Measurements from ENCODE around the gene NR5A2.

The NR5A2 gene

DNA sequence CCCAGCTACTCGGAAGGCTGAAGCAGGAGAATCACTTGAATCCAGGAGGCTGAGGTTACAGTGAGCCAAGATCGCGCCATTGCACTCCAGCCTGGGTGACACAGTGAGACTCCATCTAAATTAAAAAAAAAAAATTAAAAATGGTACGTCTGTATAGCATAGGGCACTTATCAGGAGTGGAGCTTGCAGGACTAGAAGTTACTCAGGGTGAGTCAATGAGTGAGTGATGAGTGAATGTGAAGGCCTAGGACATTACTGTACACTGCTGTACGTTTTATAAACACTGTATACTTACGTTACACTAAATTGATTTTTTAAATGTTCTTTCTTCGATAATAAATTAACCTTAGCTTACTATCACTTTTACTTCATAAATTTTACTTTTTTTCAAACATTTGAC, 183.6 kb downstream of the NR5A2 start:
- DNase-seq, result no peak

DNA sequence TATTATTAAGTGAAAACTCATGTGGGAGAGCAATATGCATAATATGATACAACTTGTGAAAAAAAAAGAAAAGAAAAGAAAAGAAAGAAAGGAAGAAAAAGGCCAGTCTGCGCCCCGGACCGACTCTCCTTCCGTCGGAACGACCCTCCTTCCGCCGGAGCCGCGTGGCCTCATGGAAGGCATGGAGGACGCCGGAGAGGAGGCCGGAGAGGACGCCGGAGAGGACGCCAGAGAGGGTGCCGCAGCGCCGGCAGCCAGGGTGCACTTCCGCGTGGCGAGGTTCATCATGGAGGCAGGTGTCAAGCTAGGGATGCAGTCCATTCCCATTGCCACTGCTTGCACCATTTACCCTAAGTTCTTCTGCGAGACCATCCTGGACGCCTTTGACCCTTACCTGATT, 185.9 kb downstream of the NR5A2 start:
- DNase-seq, result no peak

DNA sequence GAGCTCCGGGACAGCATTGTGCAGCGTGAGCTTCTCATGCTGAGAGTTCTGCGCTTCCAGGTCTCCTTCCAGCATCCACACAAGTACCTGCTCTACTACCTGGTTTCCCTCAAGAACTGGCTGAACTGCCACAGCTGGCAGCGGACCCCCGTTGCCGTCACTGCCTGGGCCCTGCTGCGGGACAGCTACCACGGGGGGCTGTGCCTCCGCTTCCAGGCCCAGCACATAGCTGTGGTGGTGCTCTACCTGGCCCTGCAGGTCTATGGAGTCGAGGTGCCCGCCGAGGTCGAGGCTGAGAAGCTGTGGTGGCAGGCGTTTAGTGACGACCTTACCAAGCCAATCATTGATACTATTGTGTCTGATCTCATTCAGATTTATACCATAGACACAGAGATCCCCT, 186.4 kb downstream of the NR5A2 start:
- DNase-seq, result no peak

DNA sequence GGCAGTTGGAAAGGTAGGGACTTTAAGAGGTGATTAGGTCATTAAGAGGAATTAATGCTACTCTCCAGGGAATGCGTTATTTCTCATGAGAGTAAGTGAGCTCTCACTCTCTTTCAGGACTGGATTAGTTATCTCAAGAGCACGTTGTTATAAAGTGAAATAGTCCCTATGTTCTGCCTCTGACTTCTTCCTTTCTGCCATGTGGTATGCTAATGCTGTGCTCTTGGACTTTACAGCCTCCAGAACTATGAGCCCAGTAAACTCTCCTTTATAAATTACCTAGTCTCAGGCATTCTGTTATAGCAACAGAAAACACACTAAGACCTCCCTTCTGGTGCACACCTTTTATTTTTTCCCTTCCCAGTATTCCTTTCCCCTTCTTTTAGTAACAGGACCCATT, 187.8 kb downstream of the NR5A2 start:
- DNase-seq, result no peak

DNA sequence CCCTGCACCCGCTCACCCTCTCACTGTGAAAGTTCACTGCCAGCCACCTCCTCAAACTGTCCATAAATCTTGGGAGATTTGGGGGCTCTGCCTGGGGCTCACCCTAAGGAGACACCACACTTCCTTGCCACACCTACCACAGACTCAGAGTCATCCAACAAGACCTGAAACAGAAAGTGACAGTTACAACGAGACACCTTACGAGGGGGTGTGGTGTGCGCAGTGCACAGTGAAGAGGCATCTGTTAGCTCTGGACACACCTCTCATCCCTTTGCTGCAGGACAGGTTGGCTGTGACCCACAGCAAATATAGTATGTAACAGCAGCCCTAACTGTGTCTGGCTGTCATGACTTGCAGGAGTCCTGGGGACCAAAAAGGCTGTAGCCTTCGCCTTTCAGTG, 190.2 kb downstream of the NR5A2 start:
- DNase-seq, result peak; percentile 28

- peak; percentile 11 for DNase-seq
Measured at GRCh38 chr1:200221614-200222282, 194.2 kb downstream of the NR5A2 start.

DNA sequence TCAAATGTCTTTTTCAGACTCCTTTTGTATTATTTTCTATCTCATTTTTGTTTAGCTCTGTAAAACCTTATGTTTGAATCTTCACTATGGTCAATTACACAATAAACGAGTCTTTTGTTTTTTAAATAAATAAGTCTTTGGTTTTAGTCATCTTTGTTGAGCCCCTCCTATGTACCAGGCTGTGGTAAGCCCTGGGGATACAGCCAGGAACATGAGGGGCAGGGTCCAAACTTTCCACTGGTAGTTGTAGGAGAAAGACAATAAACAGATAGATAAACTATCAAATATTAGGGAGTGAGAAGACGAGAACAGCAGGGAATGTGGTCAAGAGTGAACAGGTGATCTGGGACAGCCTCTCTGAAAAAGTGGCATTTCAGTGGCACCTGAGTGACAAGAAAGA, 195.7 kb downstream of the NR5A2 start:
- DNase-seq, result no peak

DNA sequence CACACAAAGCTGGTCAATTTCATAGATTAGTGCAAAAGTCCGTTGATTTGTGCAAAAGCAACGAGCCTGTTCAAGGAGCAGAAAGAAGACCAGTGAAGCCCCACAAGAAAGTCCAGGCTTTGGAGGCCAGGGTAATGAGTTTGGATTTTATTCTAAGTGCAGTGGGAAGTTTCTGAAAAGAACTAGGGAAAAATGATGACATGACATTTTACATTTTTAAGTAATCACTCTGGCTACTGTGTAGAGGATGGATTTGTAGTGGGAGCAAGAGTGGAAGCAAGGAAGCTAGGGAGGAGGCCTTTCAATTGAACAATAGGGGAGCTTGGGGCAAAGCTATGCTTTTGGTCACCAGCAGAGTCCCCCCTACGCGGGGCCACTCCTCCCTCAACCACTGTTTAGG, 196.1 kb downstream of the NR5A2 start:
- no peak for DNase-seq

DNA sequence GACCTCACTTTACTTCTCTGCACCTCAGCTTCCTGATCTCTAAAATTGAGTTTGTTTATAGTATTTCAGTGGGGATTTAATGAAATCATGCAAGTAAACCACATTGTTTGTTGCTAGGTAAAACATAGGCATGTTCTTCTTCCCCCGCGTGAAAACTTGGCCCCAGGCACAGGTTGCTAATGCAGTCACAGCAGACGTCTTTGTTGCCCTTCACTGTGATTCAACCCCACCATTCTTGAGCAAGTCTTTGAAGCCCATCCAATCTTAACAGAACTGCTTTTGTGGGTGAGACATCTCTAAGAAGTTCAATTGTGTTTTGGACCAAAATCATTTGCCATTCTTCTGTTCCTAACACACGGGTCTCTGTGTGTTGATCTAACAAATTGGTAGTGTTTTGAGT, 196.8 kb downstream of the NR5A2 start:
- no peak for DNase-seq

DNA sequence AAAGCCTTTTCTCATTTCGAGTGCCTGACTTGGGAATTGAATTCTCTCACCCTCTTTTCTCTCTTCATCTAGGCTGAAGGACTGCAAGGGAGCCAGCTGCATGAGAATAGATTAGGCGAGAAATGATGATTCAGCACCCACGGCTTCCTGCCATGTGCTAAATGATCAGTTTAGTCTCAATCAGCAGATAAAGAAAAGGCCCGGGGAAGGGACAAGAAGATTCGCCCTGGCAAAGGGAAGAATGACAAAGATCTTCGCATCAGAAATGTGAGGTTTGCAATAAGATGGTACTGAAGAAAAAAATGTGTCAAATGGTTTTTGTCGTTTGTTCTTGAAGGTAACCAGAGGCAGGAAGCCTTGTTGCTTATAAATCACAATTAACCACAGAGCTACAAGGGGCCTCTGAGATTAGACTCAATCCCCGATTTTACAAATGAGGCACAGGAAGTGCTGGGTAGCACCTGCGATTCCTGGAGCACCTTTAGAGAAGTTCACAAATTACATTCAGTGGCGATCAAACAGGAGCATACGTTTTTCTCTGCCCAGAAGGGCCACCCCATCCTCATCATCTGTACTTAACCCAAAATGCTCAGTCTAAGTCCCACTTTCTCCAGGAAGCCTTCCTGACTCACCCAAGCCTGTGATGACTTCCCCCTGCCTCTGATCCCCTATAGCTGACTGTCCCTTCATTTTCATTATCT, 198.9 kb downstream of the NR5A2 start:
- DNase-seq, result peak; percentile 56

DNA sequence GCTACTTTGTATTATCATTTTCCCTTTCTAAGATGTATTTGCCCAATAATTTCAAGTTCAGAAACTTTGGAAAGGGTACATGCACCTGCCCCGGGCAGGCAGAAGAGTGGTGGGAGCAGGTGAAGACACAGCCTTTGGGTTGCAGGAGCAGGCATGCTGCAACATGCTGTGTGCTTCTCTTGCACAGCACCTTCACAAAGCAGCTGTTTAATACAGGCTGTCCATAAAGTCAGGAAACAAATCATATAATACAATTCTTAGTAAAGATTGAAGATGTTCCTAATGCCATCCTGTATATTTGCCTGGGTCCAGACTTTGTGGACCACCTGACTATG, 199.4 kb downstream of the NR5A2 start:
- no peak for DNase-seq

Measured in activated CD4-positive, alpha-beta T cell treated with anti-CD3 and anti-CD28 coated beads, Interleukin-10, Interleukin-2, amounts not matched to agents 100 ng/mL and 50 ng/mL, durations not matched to agents 16 hours and 8 hours (primary cell).